Neuronal stem cell (in vitro differentiated cells): ENCODE results near the gene KLHL35.
A peak's percentile ranks its signal among the peaks of the same experiment; 100 is the strongest.

ENCODE experiments used
- DNase-seq: peaks from one replicate; pipeline ENCODE4 v3.0.0-alpha.2; 2013; ENCODE audit warnings: low spot score
- H2AFZ ChIP-seq: one replicate; pipeline ENCODE4 v1.6.1; 2013; ENCODE audit warnings: mild to moderate bottlenecking, low read length, inconsistent platforms
- H2AK5ac ChIP-seq: 2 replicates; pipeline ENCODE4 v1.6.1; 2013; ENCODE audit warnings: low read depth, mild to moderate bottlenecking, inconsistent platforms, low read length, moderate library complexity, mixed read lengths
- H2BK120ac ChIP-seq: 2 replicates; pipeline ENCODE4 v1.6.1; 2013; ENCODE audit warnings: low read depth, mild to moderate bottlenecking, inconsistent platforms, low read length, moderate library complexity, mixed read lengths
- H2BK12ac ChIP-seq: one replicate; pipeline ENCODE4 v1.6.1; 2013; ENCODE audit warnings: low read length, inconsistent platforms
- H2BK15ac ChIP-seq: 2 replicates; pipeline ENCODE4 v1.6.1; 2013; ENCODE audit warnings: mild to moderate bottlenecking, low read length, inconsistent platforms, mixed read lengths
- H2BK5ac ChIP-seq: one replicate; pipeline ENCODE4 v1.6.1; 2013; ENCODE audit warnings: inconsistent platforms, mild to moderate bottlenecking, low read length, moderate library complexity
- H3K14ac ChIP-seq: one replicate; pipeline ENCODE4 v1.6.1; 2013; ENCODE audit warnings: low read length, inconsistent platforms
- H3K18ac ChIP-seq: 2 replicates; pipeline ENCODE4 v1.6.1; 2013; ENCODE audit warnings: low read length, inconsistent platforms
- H3K23ac ChIP-seq: 2 replicates; pipeline ENCODE4 v1.6.1; 2013; ENCODE audit warnings: low read depth, mild to moderate bottlenecking, mixed read lengths, low read length, inconsistent platforms; ENCODE audit not compliant: poor library complexity
- H3K27ac ChIP-seq: replicated peaks from 3 replicates; pipeline ENCODE4 v1.5.1; 2013; ENCODE audit warnings: low read length, inconsistent platforms
- H3K27me3 ChIP-seq, 3 experiments: 2 replicates each; pipeline ENCODE4 v1.6.1; 2013; ENCODE audit warnings: low read length in 3 of 3, mild to moderate bottlenecking in 2 of 3, inconsistent platforms in 1 of 3, low read depth in 1 of 3, mixed read lengths in 1 of 3, moderate library complexity in 1 of 3; ENCODE audit not compliant: control insufficient read depth in 3 of 3, insufficient read depth in 3 of 3
- H3K36me3 ChIP-seq, 2 donors: replicated peaks in 1 of 2; 2 replicates each; pipeline ENCODE4 v1.6.1; 2013; ENCODE audit warnings: low read length in 2 of 2; ENCODE audit not compliant: control insufficient read depth in 2 of 2, insufficient read depth in 2 of 2
- H3K4ac ChIP-seq: 2 replicates; pipeline ENCODE4 v1.6.1; 2013; ENCODE audit warnings: inconsistent platforms, mild to moderate bottlenecking, low read length, moderate library complexity
- H3K4me1 ChIP-seq, 2 donors: 1 replicate in 1 of 2; 2 replicates in 1 of 2; pipeline ENCODE4 v1.6.1; 2013; ENCODE audit warnings: low read length in 2 of 2, low read depth in 1 of 2; ENCODE audit not compliant: control insufficient read depth in 2 of 2, insufficient read depth in 1 of 2
- H3K4me2 ChIP-seq: one replicate; pipeline ENCODE4 v1.6.1; 2013; ENCODE audit warnings: mild to moderate bottlenecking, low read length, inconsistent platforms; ENCODE audit not compliant: insufficient read depth, poor library complexity, severe bottlenecking
- H3K4me3 ChIP-seq, 2 donors: 2 replicates each; pipeline ENCODE4 v1.5.1; 2013; ENCODE audit warnings: low read length in 2 of 2, mild to moderate bottlenecking in 2 of 2, inconsistent platforms in 1 of 2, moderate library complexity in 1 of 2
- H3K79me1 ChIP-seq: one replicate; pipeline ENCODE4 v1.6.1; 2013; ENCODE audit warnings: low read depth, mild to moderate bottlenecking, inconsistent platforms, low read length, moderate library complexity
- H3K9ac ChIP-seq: one replicate; pipeline ENCODE4 v1.6.1; 2013; ENCODE audit warnings: mild to moderate bottlenecking, low read depth, low read length, inconsistent platforms; ENCODE audit not compliant: poor library complexity
- H3K9me3 ChIP-seq, 2 donors: replicated peaks in 1 of 2; 2 replicates each; pipeline versions ENCODE3 to v1.6.1; 2013; ENCODE audit warnings: low read length in 2 of 2, mild to moderate bottlenecking in 2 of 2, inconsistent platforms in 1 of 2, low read depth in 1 of 2, mixed read lengths in 1 of 2, moderate library complexity in 1 of 2; ENCODE audit not compliant: control insufficient read depth in 2 of 2, insufficient read depth in 1 of 2
- H4K8ac ChIP-seq: one replicate; pipeline ENCODE4 v1.6.1; 2013; ENCODE audit warnings: low read depth, mild to moderate bottlenecking, inconsistent platforms, low read length, moderate library complexity
- H4K91ac ChIP-seq: one replicate; pipeline ENCODE4 v1.6.1; 2013; ENCODE audit warnings: low read length, low read depth, mild to moderate bottlenecking, inconsistent platforms; ENCODE audit not compliant: poor library complexity
- WGBS, 2 donors: extraction: QIAGEN DNeasy Blood & Tissue Kit; methylation state at CpG; one replicate each; pipeline ENCODE4 v1.1.7; 2013; ENCODE audit warnings: missing lambda C conversion rate in 2 of 2, mixed read lengths in 1 of 2; ENCODE audit not compliant: insufficient read length in 2 of 2, insufficient replicate concordance in 1 of 2; ENCODE audit errors: extremely low coverage in 2 of 2; 5-methylcytosine and 5-hydroxymethylcytosine counted together

KLHL35 gene

GRCh38 chr11:75435571-75435925 lies 2.5 kb upstream of the KLHL35 start:
- no peak overlapping the region for H3K4ac ChIP-seq
- H3K4me3 ChIP-seq = no peak overlapping the region
- H4K8ac ChIP-seq = no peak overlapping the region
- H2BK120ac ChIP-seq = no peak overlapping the region
- no peak overlapping the region for H2BK15ac ChIP-seq
- no peak overlapping the region for H3K27ac ChIP-seq
- DNase-seq = no peak
- peak overlapping the region; percentile 11 for H3K18ac ChIP-seq
- H3K4me2 ChIP-seq = no peak overlapping the region
- no peak overlapping the region for H2BK5ac ChIP-seq
- H4K91ac ChIP-seq = no peak overlapping the region
- H2AFZ ChIP-seq = no peak overlapping the region
- H3K23ac ChIP-seq = no peak overlapping the region
- no peak overlapping the region for H3K9ac ChIP-seq
- H3K9me3 ChIP-seq = peaks cover 0 to 2% of the 10 kb centered on the region in 2 donors
- H3K27me3 ChIP-seq = peaks cover 13 to 59% (median 24%) of the 10 kb centered on the region in 3 experiments
- H2AK5ac ChIP-seq = peak overlapping the region; percentile 44
- no peak overlapping the region for H3K14ac ChIP-seq
- WGBS, 2 donors = no CpG with 5 or more reads among the region's 9 CpGs
- peaks cover 18 to 19% of the 10 kb centered on the region in 2 donors for H3K4me1 ChIP-seq
- H2BK12ac ChIP-seq = no peak overlapping the region
- H3K36me3 ChIP-seq = peaks cover 0 to 3% of the 10 kb centered on the region in 2 donors
- no peaks in the 10 kb centered on the region for H3K79me1 ChIP-seq

- H4K91ac ChIP-seq = no peak overlapping the region
- H2AFZ ChIP-seq = no peak overlapping the region
- peaks cover 0 to 2% of the 10 kb centered on the region in 2 donors for H3K9me3 ChIP-seq
- no peaks in the 10 kb centered on the region for H3K79me1 ChIP-seq
- H3K4ac ChIP-seq = no peak overlapping the region
- peaks cover 18 to 64% (median 29%) of the 10 kb centered on the region in 3 experiments for H3K27me3 ChIP-seq
- peak overlapping the region; percentile 75 for H2BK12ac ChIP-seq
- H3K4me2 ChIP-seq = no peak overlapping the region
- no CpG with 5 or more reads among the region's 12 CpGs for WGBS, 2 donors
- H2BK120ac ChIP-seq = no peak overlapping the region
- no peak overlapping the region for H3K14ac ChIP-seq
- H3K36me3 ChIP-seq = peaks cover 0 to 3% of the 10 kb centered on the region in 2 donors
- no peak overlapping the region for H3K4me3 ChIP-seq
- no peak overlapping the region for H2BK15ac ChIP-seq
- no peak overlapping the region for H3K9ac ChIP-seq
- H3K4me1 ChIP-seq = peaks cover 20 to 21% of the 10 kb centered on the region in 2 donors
- H4K8ac ChIP-seq = no peak overlapping the region
- peak overlapping the region; percentile 24 for H3K18ac ChIP-seq
- no peak overlapping the region for H2BK5ac ChIP-seq
- no peak for DNase-seq
- peak overlapping the region; percentile 44 for H2AK5ac ChIP-seq
- no peak overlapping the region for H3K23ac ChIP-seq
- no peak overlapping the region for H3K27ac ChIP-seq
Observed at GRCh38 chr11:75434886-75435570, 2.0 kb upstream of the KLHL35 start.

GRCh38 chr11:75434051-75434450 lies 1.0 kb upstream of the KLHL35 start:
- Histone ChIP-seq H3K4me2 (no peak overlapping the region), H2AK5ac (peak overlapping the region; percentile 91), H3K36me3 (peaks cover 0 to 3% of the 10 kb centered on the region in 2 donors), H3K27ac (no peak overlapping the region), H3K27me3 (peaks cover 27 to 69% (median 39%) of the 10 kb centered on the region in 3 experiments), H3K9me3 (peaks cover 6 to 8% of the 10 kb centered on the region in 2 donors), H3K9ac (no peak overlapping the region), H3K4ac (no peak overlapping the region), H3K4me1 (peaks cover 19 to 21% of the 10 kb centered on the region in 2 donors), H2AFZ (peak overlapping the region; percentile 79), H2BK120ac (no peak overlapping the region), H3K4me3 (no peak overlapping the region), H2BK5ac (no peak overlapping the region), H2BK12ac (peak overlapping the region; percentile 92), H4K8ac (no peak overlapping the region), H2BK15ac (peak overlapping the region; percentile 91), H4K91ac (peak overlapping the region; percentile 24), H3K18ac (peak overlapping the region; percentile 76), H3K79me1 (no peaks in the 10 kb centered on the region), H3K14ac (no peak overlapping the region), H3K23ac (no peak overlapping the region)
- WGBS, 2 donors = no CpG with 5 or more reads among the region's 4 CpGs
- no peak for DNase-seq

GRCh38 chr11:75433443-75433842 lies 440 bp upstream of the KLHL35 start:
- peak overlapping the region; percentile 79 for H2AFZ ChIP-seq
- H3K36me3 ChIP-seq = peaks cover 0 to 4% of the 10 kb centered on the region in 2 donors
- H3K4ac ChIP-seq = no peak overlapping the region
- peaks cover 19 to 21% of the 10 kb centered on the region in 2 donors for H3K4me1 ChIP-seq
- WGBS, 2 donors = no CpG with 5 or more reads among the region's 6 CpGs
- peak overlapping the region; percentile 47 for H3K9ac ChIP-seq
- peak overlapping the region; percentile 90 for H4K91ac ChIP-seq
- H3K9me3 ChIP-seq = peaks cover 9 to 12% of the 10 kb centered on the region in 2 donors
- no peak overlapping the region for H2BK5ac ChIP-seq
- peak overlapping the region; percentile 64 for H2BK12ac ChIP-seq
- peak overlapping the region; percentile 42 for H2BK15ac ChIP-seq
- H4K8ac ChIP-seq = peak overlapping the region; percentile 89
- H3K27me3 ChIP-seq = peaks cover 28 to 67% (median 44%) of the 10 kb centered on the region in 3 experiments
- H3K4me3 ChIP-seq = peak overlapping the region in 1 of 2 donors; percentile 47
- H3K23ac ChIP-seq = no peak overlapping the region
- no peaks in the 10 kb centered on the region for H3K79me1 ChIP-seq
- H3K14ac ChIP-seq = peak overlapping the region; percentile 60
- H2AK5ac ChIP-seq = peak overlapping the region; percentile 47
- H3K27ac ChIP-seq = no peak overlapping the region
- DNase-seq = no peak
- H2BK120ac ChIP-seq = no peak overlapping the region
- H3K18ac ChIP-seq = peak overlapping the region; percentile 96
- H3K4me2 ChIP-seq = peak overlapping the region; percentile 62
